Smooth muscle cell (in vitro differentiated cells): ENCODE data around the gene GCAT. TPM values are rescaled to one million over a fixed set of nuclear protein-coding genes. Genes with fewer than 3 reads are reported as not detected.

Source experiments
- DNase-seq: peaks from one replicate; lab custom pipeline; 2025; ENCODE audit not compliant: unreplicated experiment; lab: John Stamatoyannopoulos, UW
- H2AFZ ChIP-seq: fragments of 200-600 bp; sonication (generic); 2 replicates; pipeline ENCODE4 v1.6.0; 2016; ENCODE audit warnings: antibody characterized with exemption, low read depth, mild to moderate bottlenecking
- H3F3A ChIP-seq: fragments of 200-600 bp; sonication (generic); 2 replicates; pipeline ENCODE4 v1.6.0; 2017; ENCODE audit warnings: antibody characterized with exemption, low read depth
- H3K27ac ChIP-seq: fragments of 200-600 bp; sonication (generic); 2 replicates; pipeline ENCODE4 v1.5.1; 2016; ENCODE audit warnings: low read depth, mild to moderate bottlenecking
- H3K27me3 ChIP-seq: fragments of 200-600 bp; sonication (generic); 2 replicates; pipeline ENCODE4 v1.6.1; 2016; ENCODE audit warnings: low read depth, mild to moderate bottlenecking
- H3K36me3 ChIP-seq: fragments of 200-600 bp; sonication (generic); 2 replicates; pipeline ENCODE4 v1.5.1; 2016; ENCODE audit warnings: low read depth
- H3K4me1 ChIP-seq: fragments of 200-600 bp; sonication (generic); 2 replicates; pipeline ENCODE4 v1.5.1; 2016; ENCODE audit warnings: low read depth
- H3K4me2 ChIP-seq: fragments of 200-600 bp; sonication (generic); 2 replicates; pipeline ENCODE4 v1.6.0; 2016; ENCODE audit warnings: mild to moderate bottlenecking
- H3K4me3 ChIP-seq: fragments of 200-600 bp; sonication (generic); 2 replicates; pipeline ENCODE4 v1.5.1; 2016; ENCODE audit warnings: mild to moderate bottlenecking
- H3K79me2 ChIP-seq: fragments of 200-600 bp; sonication (generic); 2 replicates; pipeline ENCODE4 v1.6.0; 2016; ENCODE audit warnings: low read depth, mild to moderate bottlenecking
- H3K9ac ChIP-seq: fragments of 200-600 bp; sonication (generic); 2 replicates; pipeline ENCODE4 v1.6.0; 2016; ENCODE audit warnings: low read depth
- H3K9me3 ChIP-seq: fragments of 200-600 bp; sonication (generic); replicated peaks from 2 replicates; pipeline ENCODE4 v1.5.1; 2016; ENCODE audit warnings: low read depth
- H4K20me1 ChIP-seq: fragments of 200-600 bp; sonication (generic); 2 replicates; pipeline ENCODE4 v1.6.0; 2016; ENCODE audit warnings: low read depth
- CTCF ChIP-seq: fragments of 200-600 bp; sonication (generic); IDR thresholded peaks from 2 replicates; pipeline ENCODE4 v1.5.1; 2017; ENCODE audit warnings: borderline replicate concordance, mild to moderate bottlenecking, antibody characterized with exemption; ENCODE audit not compliant: insufficient read depth, poor library complexity, severe bottlenecking
- WGBS: methylation state at CpG from one replicate; pipeline ENCODE4 v1.1.7; 2016; ENCODE audit warnings: low lambda C conversion rate; 5-methylcytosine and 5-hydroxymethylcytosine counted together
- microRNA counts: library from miRNA; unstranded; fragments of <30 nt; microRNA quantifications from one replicate; lab custom pipeline; 2016
- microRNA-seq: library from miRNA; unstranded; fragments of <30 nt; microRNA quantifications from one replicate; pipeline ENCODE4, GENCODE V29; 2016; ENCODE audit warnings: borderline number of aligned reads
- polyA plus RNA-seq: library from polyadenylated mRNA; unstranded; fragments of >200 nt; fragmentation: Nextera tagmentation; extraction: Ambion mirVana; gene quantifications from 2 replicates; pipeline ENCODE4 v1.2.1, GENCODE V29; 2016
- small RNA-seq: library from RNA; depleted of rRNA; stranded (forward); fragments of <200 nt; gene quantifications from one replicate; pipeline ENCODE3, GENCODE V24; 2014
- total RNA-seq: library from RNA; depleted of rRNA; stranded (reverse); fragments of >200 nt; gene quantifications from 2 replicates; pipeline ENCODE4 v1.2.3, GENCODE V29; 2014

The GCAT gene
- total and polyA plus RNA-seq, 2 experiments from 2014 or later, result 13.5 to 30.6 TPM

- H3K79me2 ChIP-seq, result peaks cover 25% of the 10 kb centered on the region
- H3K9ac ChIP-seq, result no peak overlapping the region
- DNase-seq, result no peak
- H3F3A ChIP-seq, result peaks cover 4% of the 10 kb centered on the region
- TF ChIP-seq CTCF, result no peak
- H4K20me1 ChIP-seq, result peaks cover 49% of the 10 kb centered on the region
- no peaks in the 10 kb centered on the region for H3K9me3 ChIP-seq
- H3K27ac ChIP-seq, result no peak overlapping the region
- no peaks in the 10 kb centered on the region for H3K27me3 ChIP-seq
- H3K4me2 ChIP-seq, result no peak overlapping the region
- WGBS, result 82% methylated on average over 6 of the region's 6 CpGs
- H3K4me3 ChIP-seq, result no peak overlapping the region
- H3K36me3 ChIP-seq, result peaks cover 24% of the 10 kb centered on the region
- H2AFZ ChIP-seq, result no peak overlapping the region
- H3K4me1 ChIP-seq, result no peaks in the 10 kb centered on the region
These were observed 57.8 kb downstream of the GCAT start for GRCh38 chr22:37865510-37865909.

MicroRNAs encoded within 50 kb of the gene (microRNA counts, 767-probe panel; counts per million panel counts)
- microRNA hsa-miR-658 (lab: Ali Mortazavi, UCI) (183 counts per million), microRNA hsa-miR-659-3p (lab: Ali Mortazavi, UCI) (183 counts per million)

Small RNA genes lying within 50 kb of the gene (microRNA-seq; reads per million reads assigned to microRNA genes)
- gene MIR659, result not detected

Small RNA genes lying within 50 kb of the gene (small RNA-seq; reads per million reads assigned to genes)
- gene MIR659, result 0.08 reads per million

Other genes starting within 250 kb of the GCAT start
- 14.0 and 19.1 TPM in 2 replicates for gene CDC42EP1, start 247.5 kb upstream of the GCAT start, total RNA-seq
- gene CDC42EP1, start 247.5 kb upstream of the GCAT start, polyA plus RNA-seq, result 89.6 and 94.9 TPM in 2 replicates
- gene LGALS2, start 227.8 kb upstream of the GCAT start, total RNA-seq, result not detected in 2 replicates
- 0.48 and 1.1 TPM in 2 replicates for gene LGALS2, start 227.8 kb upstream of the GCAT start, polyA plus RNA-seq
- gene GGA1, start 199.1 kb upstream of the GCAT start, total RNA-seq, result 15.6 and 27.3 TPM in 2 replicates
- gene GGA1, start 199.1 kb upstream of the GCAT start, polyA plus RNA-seq, result 44.0 and 59.6 TPM in 2 replicates
- 20.4 and 26.6 TPM in 2 replicates for gene SH3BP1, start 168.3 kb upstream of the GCAT start, total RNA-seq
- 16.6 and 33.7 TPM in 2 replicates for gene SH3BP1, start 168.3 kb upstream of the GCAT start, polyA plus RNA-seq
- 9.7 and 16.5 TPM in 2 replicates for gene PDXP, start 149.2 kb upstream of the GCAT start, total RNA-seq
- 20.0 and 20.7 TPM in 2 replicates for gene PDXP, start 149.2 kb upstream of the GCAT start, polyA plus RNA-seq
- gene LGALS1, start 132.3 kb upstream of the GCAT start, total RNA-seq, result 3,694 and 5,079 TPM in 2 replicates
- gene LGALS1, start 132.3 kb upstream of the GCAT start, polyA plus RNA-seq, result 4,318 and 5,332 TPM in 2 replicates
- gene NOL12, start 121.6 kb upstream of the GCAT start, total RNA-seq, result 23.4 and 31.0 TPM in 2 replicates
- gene NOL12, start 121.6 kb upstream of the GCAT start, polyA plus RNA-seq, result 13.2 and 16.2 TPM in 2 replicates
- gene TRIOBP, start 110.9 kb upstream of the GCAT start, total RNA-seq, result 39.8 and 44.6 TPM in 2 replicates
- 95.8 and 100 TPM in 2 replicates for gene TRIOBP, start 110.9 kb upstream of the GCAT start, polyA plus RNA-seq
- gene GALR3, start 15.4 kb downstream of the GCAT start, total RNA-seq, result not detected in 2 replicates
- gene GALR3, start 15.4 kb downstream of the GCAT start, polyA plus RNA-seq, result 0.26 TPM in 1 of 2 replicates, not detected in the other
- gene ANKRD54, start 36.4 kb downstream of the GCAT start, total RNA-seq, result 24.5 and 26.6 TPM in 2 replicates
- gene ANKRD54, start 36.4 kb downstream of the GCAT start, polyA plus RNA-seq, result 22.2 and 26.2 TPM in 2 replicates
- gene EIF3L, start 41.5 kb downstream of the GCAT start, total RNA-seq, result 264 and 274 TPM in 2 replicates
- 165 and 182 TPM in 2 replicates for gene EIF3L, start 41.5 kb downstream of the GCAT start, polyA plus RNA-seq
- 15.2 and 24.9 TPM in 2 replicates for gene MICALL1, start 98.4 kb downstream of the GCAT start, total RNA-seq
- gene MICALL1, start 98.4 kb downstream of the GCAT start, polyA plus RNA-seq, result 8.7 and 17.1 TPM in 2 replicates
- gene C22orf23, start 145.7 kb downstream of the GCAT start, total RNA-seq, result 0.18 and 0.81 TPM in 2 replicates
- 1.0 and 2.4 TPM in 2 replicates for gene C22orf23, start 145.7 kb downstream of the GCAT start, polyA plus RNA-seq
- 29.0 and 52.2 TPM in 2 replicates for gene POLR2F, start 145.8 kb downstream of the GCAT start, total RNA-seq
- 138 and 141 TPM in 2 replicates for gene POLR2F, start 145.8 kb downstream of the GCAT start, polyA plus RNA-seq
- not detected in 2 replicates for gene SOX10, start 176.6 kb downstream of the GCAT start, total RNA-seq
- not detected in 2 replicates for gene SOX10, start 176.6 kb downstream of the GCAT start, polyA plus RNA-seq
- gene PICK1, start 249.5 kb downstream of the GCAT start, total RNA-seq, result 8.8 and 23.4 TPM in 2 replicates
- gene PICK1, start 249.5 kb downstream of the GCAT start, polyA plus RNA-seq, result 17.5 and 30.1 TPM in 2 replicates